Liver (tissue), 9 donors: ENCODE data around the gene NOP14. TPM values are rescaled to one million over a fixed set of nuclear protein-coding genes. Genes with fewer than 3 reads are reported as not detected.

ENCODE experiments used
- DNase-seq: peaks from one replicate; pipeline ENCODE4 v3.0.0-alpha.2; 2017; ENCODE audit warnings: low spot score
- H3K27ac ChIP-seq, 2 donors: one replicate each; pipeline ENCODE4 v1.7.0; 2013; ENCODE audit warnings: inconsistent platforms in 2 of 2, low read length in 2 of 2, control low read depth in 1 of 2, low read depth in 1 of 2, mild to moderate bottlenecking in 1 of 2
- H3K27me3 ChIP-seq, 4 donors: one replicate each; pipeline versions ENCODE4 v1.6.1 to v1.7.0; 2013; ENCODE audit warnings: low read length in 3 of 4, inconsistent platforms in 1 of 4, mild to moderate bottlenecking in 1 of 4, moderate library complexity in 1 of 4; ENCODE audit not compliant: control insufficient read depth in 4 of 4, insufficient read depth in 4 of 4
- H3K36me3 ChIP-seq, 4 donors: one replicate each; pipeline versions ENCODE4 v1.6.1 to v1.7.0; 2013; ENCODE audit warnings: low read length in 3 of 4, mild to moderate bottlenecking in 3 of 4, low read depth in 1 of 4, moderate library complexity in 1 of 4; ENCODE audit not compliant: control insufficient read depth in 4 of 4, insufficient read depth in 3 of 4
- H3K4me1 ChIP-seq, 4 donors: one replicate each; pipeline versions ENCODE4 v1.6.1 to v1.7.0; 2013; ENCODE audit warnings: low read length in 3 of 4, mild to moderate bottlenecking in 3 of 4, moderate library complexity in 1 of 4; ENCODE audit not compliant: control insufficient read depth in 4 of 4, insufficient read depth in 4 of 4
- H3K4me3 ChIP-seq, 3 donors: one replicate each; pipeline versions ENCODE4 v1.6.1 to v1.7.0; 2013; ENCODE audit warnings: low read length in 3 of 3, control low read depth in 1 of 3, low read depth in 1 of 3, mild to moderate bottlenecking in 1 of 3
- H3K9ac ChIP-seq, 2 donors: one replicate each; pipeline ENCODE4 v1.7.0; 2013; ENCODE audit warnings: low read length in 2 of 2, mild to moderate bottlenecking in 2 of 2, moderate library complexity in 2 of 2, control low read depth in 1 of 2, low read depth in 1 of 2
- H3K9me3 ChIP-seq, 4 donors: one replicate each; pipeline versions ENCODE4 v1.6.1 to v1.7.0; 2013; ENCODE audit warnings: low read length in 3 of 4; ENCODE audit not compliant: control insufficient read depth in 4 of 4
- ATF3 ChIP-seq: IDR thresholded peaks from 2 replicates; pipeline ENCODE4 v1.6.1; 2016; ENCODE audit warnings: antibody characterized with exemption
- CTCF ChIP-seq: fragments of 150-350 bp; IDR thresholded peaks from 2 replicates; pipeline ENCODE4 v1.5.1; 2017; ENCODE audit warnings: improper control_type of control experiment, low read depth, low read length; ENCODE audit not compliant: missing input control
- EGR1 ChIP-seq, 2 donors: IDR thresholded peaks; 2 replicates each; pipeline ENCODE4 v1.6.1; 2016 to 2018; ENCODE audit warnings: antibody characterized with exemption in 2 of 2, low read depth in 2 of 2
- FOXA1 ChIP-seq: IDR thresholded peaks from 2 replicates; pipeline ENCODE4 v1.6.1; 2016; ENCODE audit warnings: antibody characterized with exemption
- FOXA2 ChIP-seq: IDR thresholded peaks from 2 replicates; pipeline ENCODE4 v1.6.1; 2016; ENCODE audit warnings: antibody characterized with exemption
- GABPA ChIP-seq, 2 donors: IDR thresholded peaks in 1 of 2; conservative IDR thresholded peaks in 1 of 2; 2 replicates each; pipeline ENCODE4 v1.6.1; 2016; ENCODE audit warnings: antibody characterized with exemption in 2 of 2, mild to moderate bottlenecking in 1 of 2, moderate library complexity in 1 of 2
- HNF4A ChIP-seq, 2 donors: conservative IDR thresholded peaks; 2 replicates each; pipeline ENCODE4 v1.6.1; 2016; ENCODE audit warnings: antibody characterized with exemption in 2 of 2, mild to moderate bottlenecking in 2 of 2
- HNF4G ChIP-seq: IDR thresholded peaks from 2 replicates; pipeline ENCODE4 v1.6.1; 2016; ENCODE audit warnings: antibody characterized with exemption
- JUND ChIP-seq, 2 donors: IDR thresholded peaks; 2 replicates each; pipeline ENCODE4 v1.6.1; 2016; ENCODE audit warnings: antibody characterized with exemption in 2 of 2
- MAX ChIP-seq: IDR thresholded peaks from 2 replicates; pipeline ENCODE4 v1.6.1; 2016; ENCODE audit warnings: antibody characterized with exemption
- NR2F2 ChIP-seq: IDR thresholded peaks from 2 replicates; pipeline ENCODE4 v1.6.1; 2016; ENCODE audit warnings: antibody characterized with exemption
- RAD21 ChIP-seq, 2 donors: IDR thresholded peaks; 2 replicates each; pipeline ENCODE4 v1.6.1; 2016; ENCODE audit warnings: antibody characterized with exemption in 2 of 2, mild to moderate bottlenecking in 2 of 2
- REST ChIP-seq: IDR thresholded peaks from 2 replicates; pipeline ENCODE4 v1.6.1; 2016; ENCODE audit warnings: antibody characterized with exemption, mild to moderate bottlenecking
- RXRA ChIP-seq, 2 donors: IDR thresholded peaks; 2 replicates each; pipeline ENCODE4 v1.6.1; 2017 to 2018; ENCODE audit warnings: antibody characterized with exemption in 2 of 2, mild to moderate bottlenecking in 1 of 2
- SP1 ChIP-seq: IDR thresholded peaks from 2 replicates; pipeline ENCODE4 v1.6.1; 2018; ENCODE audit warnings: antibody characterized with exemption, mild to moderate bottlenecking
- TAF1 ChIP-seq: conservative IDR thresholded peaks from 2 replicates; pipeline ENCODE4 v1.6.1; 2016; ENCODE audit warnings: antibody characterized with exemption, mild to moderate bottlenecking
- YY1 ChIP-seq: IDR thresholded peaks from 2 replicates; pipeline ENCODE4 v1.6.1; 2016; ENCODE audit warnings: antibody characterized with exemption, mild to moderate bottlenecking
- WGBS: extraction: QIAGEN DNeasy Blood & Tissue Kit; methylation state at CpG from one replicate; pipeline ENCODE4 v1.1.7; 2013; 5-methylcytosine and 5-hydroxymethylcytosine counted together
- polyA plus RNA-seq, 2 donors: library from polyadenylated mRNA; stranded (reverse) in 1 of 2; unstranded in 1 of 2; fragments of 200-250 nt in 1 of 2; fragments of >200 nt in 1 of 2; fragmentation: Nextera tagmentation in 1 of 2; extraction: Ambion mirVana in 1 of 2; gene quantifications; one replicate each; pipeline versions ENCODE4 v1.2.1 to v1.2.3, GENCODE V29; 2013 to 2015
- total RNA-seq, 2 donors: library from RNA; depleted of rRNA; stranded (reverse); fragments of >200 nt; gene quantifications; one replicate each; pipeline ENCODE4 v1.2.3, GENCODE V29; 2014
- TF ChIP-seq, protein P1 (sequence below): IDR thresholded peaks from 2 replicates; pipeline ENCODE4 v1.6.1; 2016; ENCODE audit warnings: antibody characterized with exemption
- donor health status: healthy.
- donor health status: healthy.
- donor health status: healthy.
- donor health status: healthy.
- donor health status: healthy.

NOP14 gene
- total and polyA plus RNA-seq, 4 donors: 10.5 to 22.9 (median 14.4) TPM

DNA sequence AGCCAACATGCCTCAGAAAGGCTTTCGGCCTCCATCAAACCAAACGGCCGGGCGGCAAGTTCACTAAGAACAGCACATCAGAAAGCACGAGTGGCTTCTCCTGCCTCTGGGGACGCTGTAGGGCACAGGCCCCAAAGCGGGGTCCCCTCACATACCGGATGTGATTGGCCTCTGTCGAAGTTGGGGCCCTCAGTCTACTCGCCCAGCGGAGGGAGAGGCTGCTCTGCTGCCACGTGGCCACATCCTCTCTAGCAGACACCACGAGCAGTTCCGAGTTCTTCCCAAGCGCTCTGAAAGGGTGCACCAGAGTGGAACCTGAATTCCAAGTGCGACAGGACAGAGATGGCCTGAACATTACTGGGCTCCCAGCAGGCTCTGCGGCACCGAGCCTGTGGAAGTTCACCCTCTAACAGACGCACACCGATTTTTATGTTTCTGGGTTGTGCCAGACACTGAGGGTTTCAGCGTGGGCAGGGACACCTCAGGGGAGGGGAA lies 21.1 kb downstream of the NOP14 start:
- Histone ChIP-seq H3K27me3 (no peaks in the 10 kb centered on the region), H3K27ac (no peak overlapping the region), H3K9ac (no peak overlapping the region), H3K36me3 (peaks cover 34 to 81% (median 42%) of the 10 kb centered on the region in 4 donors), H3K4me3 (no peak overlapping the region), H3K4me1 (peaks cover 6 to 14% (median 9%) of the 10 kb centered on the region in 4 donors), H3K9me3 (no peaks in the 10 kb centered on the region)
- TF ChIP-seq GABPA (IDR thresholded peaks at IDR 0.05 in 1 of 2, conservative IDR thresholded peaks at IDR 0.05 in 1 of 2): no peak
- no peak for TF ChIP-seq FOXA1
- no peak for TF ChIP-seq RAD21 (IDR thresholded peaks at IDR 0.05)
- TF ChIP-seq CTCF: no peak
- TF ChIP-seq NR2F2: no peak
- no peak for TF ChIP-seq SP1
- no peak for TF ChIP-seq FOXA2
- TF ChIP-seq EGR1 (IDR thresholded peaks at IDR 0.05; ENCODE audit: low read depth in 2 of 2): no peak
- TF ChIP-seq JUND (IDR thresholded peaks at IDR 0.05): no peak
- TF ChIP-seq HNF4A (conservative IDR thresholded peaks at IDR 0.05): no peak
- no peak for TF ChIP-seq MAX
- TF ChIP-seq, protein P1, sequence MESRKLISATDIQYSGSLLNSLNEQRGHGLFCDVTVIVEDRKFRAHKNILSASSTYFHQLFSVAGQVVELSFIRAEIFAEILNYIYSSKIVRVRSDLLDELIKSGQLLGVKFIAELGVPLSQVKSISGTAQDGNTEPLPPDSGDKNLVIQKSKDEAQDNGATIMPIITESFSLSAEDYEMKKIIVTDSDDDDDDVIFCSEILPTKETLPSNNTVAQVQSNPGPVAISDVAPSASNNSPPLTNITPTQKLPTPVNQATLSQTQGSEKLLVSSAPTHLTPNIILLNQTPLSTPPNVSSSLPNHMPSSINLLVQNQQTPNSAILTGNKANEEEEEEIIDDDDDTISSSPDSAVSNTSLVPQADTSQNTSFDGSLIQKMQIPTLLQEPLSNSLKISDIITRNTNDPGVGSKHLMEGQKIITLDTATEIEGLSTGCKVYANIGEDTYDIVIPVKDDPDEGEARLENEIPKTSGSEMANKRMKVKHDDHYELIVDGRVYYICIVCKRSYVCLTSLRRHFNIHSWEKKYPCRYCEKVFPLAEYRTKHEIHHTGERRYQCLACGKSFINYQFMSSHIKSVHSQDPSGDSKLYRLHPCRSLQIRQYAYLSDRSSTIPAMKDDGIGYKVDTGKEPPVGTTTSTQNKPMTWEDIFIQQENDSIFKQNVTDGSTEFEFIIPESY: no peak
- no peak for TF ChIP-seq REST
- no peak for TF ChIP-seq YY1
- no peak for TF ChIP-seq TAF1
- TF ChIP-seq RXRA (IDR thresholded peaks at IDR 0.05): no peak
- TF ChIP-seq HNF4G: no peak
- TF ChIP-seq ATF3: no peak
- DNase-seq: no peak
- WGBS: 94% methylated on average over 21 of the region's 21 CpGs
